Effector memory CD4-positive, alpha-beta T cell (primary cell): ENCODE data around the gene TFCP2.

Source experiments
- DNase-seq, 3 donors: peaks; one replicate each; pipeline ENCODE4 v3.0.0-alpha.2; 2020
- H3K27ac ChIP-seq: 2 replicates; pipeline ENCODE4 v1.7.0; 2013; ENCODE audit warnings: mild to moderate bottlenecking, low read length, moderate library complexity; ENCODE audit not compliant: insufficient read depth, poor library complexity, severe bottlenecking
- H3K27me3 ChIP-seq: replicated peaks from 2 replicates; pipeline ENCODE4 v1.7.0; 2013; ENCODE audit warnings: mild to moderate bottlenecking, low read length; ENCODE audit not compliant: insufficient read depth, control insufficient read depth, poor library complexity, severe bottlenecking
- H3K36me3 ChIP-seq: 2 replicates; pipeline ENCODE4 v1.7.0; 2013; ENCODE audit warnings: mild to moderate bottlenecking, low read length, moderate library complexity; ENCODE audit not compliant: control insufficient read depth, insufficient read depth
- H3K4me1 ChIP-seq: 2 replicates; pipeline ENCODE4 v1.7.0; 2013; ENCODE audit warnings: low read length, mild to moderate bottlenecking; ENCODE audit not compliant: control insufficient read depth, insufficient read depth, poor library complexity, severe bottlenecking
- H3K4me3 ChIP-seq: 2 replicates; pipeline ENCODE4 v1.7.0; 2013; ENCODE audit warnings: low read length, low read depth, mild to moderate bottlenecking; ENCODE audit not compliant: insufficient read depth, poor library complexity, severe bottlenecking
- H3K9me3 ChIP-seq: 2 replicates; pipeline ENCODE4 v1.7.0; 2013; ENCODE audit warnings: mild to moderate bottlenecking, low read length, moderate library complexity; ENCODE audit not compliant: control insufficient read depth

TFCP2 gene

GRCh38 chr12:51076236-51076930, 96.6 kb downstream of the TFCP2 start:
- DNase-seq, result no peak
- Histone ChIP-seq H3K4me3 (no peak overlapping the region), H3K36me3 (peaks cover 22% of the 10 kb centered on the region), H3K27ac (no peak overlapping the region), H3K4me1 (no peaks in the 10 kb centered on the region), H3K27me3 (no peaks in the 10 kb centered on the region), H3K9me3 (no peaks in the 10 kb centered on the region)

GRCh38 chr12:51075390-51075789, 97.5 kb downstream of the TFCP2 start:
- Histone ChIP-seq H3K36me3 (peaks cover 31% of the 10 kb centered on the region), H3K9me3 (no peaks in the 10 kb centered on the region), H3K27me3 (no peaks in the 10 kb centered on the region), H3K27ac (no peak overlapping the region), H3K4me1 (no peaks in the 10 kb centered on the region), H3K4me3 (no peak overlapping the region)
- no peak for DNase-seq

- no peak for DNase-seq
- Histone ChIP-seq H3K4me3 (no peak overlapping the region), H3K36me3 (peaks cover 47% of the 10 kb centered on the region), H3K9me3 (no peaks in the 10 kb centered on the region), H3K27me3 (no peaks in the 10 kb centered on the region), H3K4me1 (no peaks in the 10 kb centered on the region), H3K27ac (no peak overlapping the region)
Measured at GRCh38 chr12:51071663-51072062, 101.3 kb downstream of the TFCP2 start.

- H3K9me3 ChIP-seq, result no peaks in the 10 kb centered on the region
- H3K36me3 ChIP-seq, result peaks cover 55% of the 10 kb centered on the region
- no peak overlapping the region for H3K27ac ChIP-seq
- H3K4me3 ChIP-seq, result no peak overlapping the region
- no peak for DNase-seq
- H3K4me1 ChIP-seq, result no peaks in the 10 kb centered on the region
- H3K27me3 ChIP-seq, result no peaks in the 10 kb centered on the region
Measured at GRCh38 chr12:51070004-51070403, 102.9 kb downstream of the TFCP2 start.

GRCh38 chr12:51067771-51068170, 105.2 kb downstream of the TFCP2 start:
- Histone ChIP-seq H3K9me3 (no peaks in the 10 kb centered on the region), H3K36me3 (peaks cover 63% of the 10 kb centered on the region), H3K27ac (no peak overlapping the region), H3K27me3 (no peaks in the 10 kb centered on the region), H3K4me1 (no peaks in the 10 kb centered on the region), H3K4me3 (no peak overlapping the region)
- no peak for DNase-seq

- no peak overlapping the region for H3K4me3 ChIP-seq
Measured at GRCh38 chr12:51067229-51067628, 105.7 kb downstream of the TFCP2 start.

GRCh38 chr12:51065530-51065929, 107.4 kb downstream of the TFCP2 start:
- DNase-seq, result no peak
- Histone ChIP-seq H3K27ac (no peak overlapping the region), H3K27me3 (no peaks in the 10 kb centered on the region), H3K4me1 (no peaks in the 10 kb centered on the region), H3K36me3 (peaks cover 48% of the 10 kb centered on the region), H3K9me3 (no peaks in the 10 kb centered on the region), H3K4me3 (no peak overlapping the region)

More at GRCh38 chr12:51067229-51067628, 105.7 kb downstream of the TFCP2 start:
- DNase-seq, result no peak
- Histone ChIP-seq H3K9me3 (no peaks in the 10 kb centered on the region), H3K27ac (no peak overlapping the region), H3K27me3 (no peaks in the 10 kb centered on the region), H3K36me3 (peaks cover 64% of the 10 kb centered on the region), H3K4me1 (no peaks in the 10 kb centered on the region)

GRCh38 chr12:51062631-51063397, 110.1 kb downstream of the TFCP2 start:
- Histone ChIP-seq H3K4me3 (no peak overlapping the region), H3K27ac (no peak overlapping the region), H3K27me3 (no peaks in the 10 kb centered on the region), H3K9me3 (no peaks in the 10 kb centered on the region), H3K36me3 (peaks cover 62% of the 10 kb centered on the region), H3K4me1 (no peaks in the 10 kb centered on the region)
- DNase-seq, result no peak

GRCh38 chr12:51059086-51059485, 113.8 kb downstream of the TFCP2 start:
- Histone ChIP-seq H3K4me1 (no peaks in the 10 kb centered on the region), H3K27me3 (no peaks in the 10 kb centered on the region), H3K27ac (no peak overlapping the region), H3K36me3 (peaks cover 59% of the 10 kb centered on the region), H3K4me3 (no peak overlapping the region), H3K9me3 (no peaks in the 10 kb centered on the region)
- DNase-seq, result no peak

GRCh38 chr12:51056242-51056641, 116.7 kb downstream of the TFCP2 start:
- Histone ChIP-seq H3K36me3 (peaks cover 61% of the 10 kb centered on the region), H3K9me3 (no peaks in the 10 kb centered on the region), H3K27ac (no peak overlapping the region), H3K4me3 (no peak overlapping the region), H3K27me3 (no peaks in the 10 kb centered on the region), H3K4me1 (no peaks in the 10 kb centered on the region)
- no peak for DNase-seq
